GM21786 (cell line): ENCODE data around the gene PSD4.

Experiments
- ATAC-seq: cut with Tn5 transposase; IDR thresholded peaks from one replicate; pipeline ENCODE4 v1.9.1; 2021; ENCODE audit not compliant: unreplicated experiment

PSD4 gene

DNA sequence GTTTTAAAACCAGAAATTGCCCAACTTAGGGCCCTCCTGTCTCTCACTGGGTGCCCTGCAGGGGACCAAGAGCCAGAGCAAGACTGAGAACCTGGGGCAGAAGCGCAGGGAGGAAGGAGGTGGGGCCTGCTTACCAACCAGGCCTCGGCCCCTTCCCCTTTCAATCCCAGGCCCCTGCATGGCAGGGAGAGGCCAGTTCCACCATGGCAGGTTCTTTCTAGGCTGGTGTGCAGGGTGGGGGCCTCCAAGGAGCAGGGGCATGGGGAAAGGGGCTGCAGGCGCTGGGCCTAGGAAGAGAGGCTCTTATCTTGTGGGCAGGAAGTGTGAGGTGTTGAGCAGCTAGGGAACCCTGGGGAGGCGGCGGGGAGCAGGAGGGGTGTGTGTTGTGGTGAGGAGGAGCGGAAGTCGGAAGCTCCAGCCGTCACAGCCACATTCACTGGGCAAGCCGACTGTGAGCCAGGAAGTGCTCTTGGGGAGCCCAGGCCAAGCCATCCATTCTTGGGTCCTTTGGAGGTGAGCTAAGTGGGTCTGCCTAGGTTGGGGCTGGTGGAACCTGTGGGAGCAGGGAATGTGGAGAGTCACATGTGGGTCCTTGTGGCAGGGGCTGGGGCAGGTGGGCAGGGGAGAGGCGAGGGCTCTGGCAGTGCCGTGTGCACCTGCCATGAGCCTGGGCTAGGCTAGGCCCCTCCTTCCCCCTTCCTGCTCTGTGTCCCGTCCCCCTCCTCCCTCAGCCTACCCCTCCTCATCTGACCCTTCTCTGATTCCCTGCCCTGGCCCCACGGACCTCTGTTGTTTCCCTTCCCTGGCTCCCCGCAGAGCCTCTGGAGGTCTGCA is at the start of gene PSD4:
Gene PSD4 (plus strand): TSS at position 430 of the 834 bp plus-strand sequence. CDS start 8,486 bp downstream, outside the sequence.
- peak; percentile 84 for ATAC-seq

DNA sequence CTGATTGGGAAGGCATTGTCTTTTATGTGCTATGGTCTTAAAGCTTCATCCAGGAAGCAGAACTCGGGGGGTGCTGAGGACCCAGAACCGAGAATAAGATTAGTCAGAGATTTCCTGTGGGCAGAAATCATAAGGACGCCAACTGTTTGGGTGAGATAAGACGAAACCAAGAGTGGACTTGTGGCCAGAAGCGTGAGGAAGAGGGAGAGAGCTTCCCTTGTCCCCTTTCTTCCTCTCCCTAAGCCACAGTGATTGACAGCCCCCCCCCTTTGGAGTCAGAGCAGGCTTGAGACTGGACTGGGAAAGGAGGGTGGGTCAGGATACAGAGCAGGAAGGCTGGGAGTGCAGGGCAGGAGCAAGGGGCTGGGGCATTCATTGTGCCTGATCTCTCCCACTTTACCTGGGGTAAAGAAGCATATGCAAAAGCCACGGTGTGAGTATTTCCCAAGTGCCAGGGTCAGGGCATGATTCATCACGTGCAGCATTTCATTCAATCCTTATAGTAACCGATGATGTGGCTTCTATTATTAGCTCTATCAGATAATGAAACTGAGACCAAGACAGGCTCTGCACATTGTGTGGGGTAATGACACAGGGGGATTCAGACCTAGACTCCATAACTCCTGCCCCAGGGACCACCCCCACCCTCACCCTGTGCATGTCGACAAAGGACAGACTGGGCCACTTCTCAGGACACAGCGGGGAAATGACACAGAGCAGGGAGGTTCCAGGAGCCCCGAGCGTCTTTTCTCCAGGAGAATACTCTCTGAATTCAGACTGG is 49.4 kb upstream of the PSD4 start:
- ATAC-seq: peak; percentile 51

DNA sequence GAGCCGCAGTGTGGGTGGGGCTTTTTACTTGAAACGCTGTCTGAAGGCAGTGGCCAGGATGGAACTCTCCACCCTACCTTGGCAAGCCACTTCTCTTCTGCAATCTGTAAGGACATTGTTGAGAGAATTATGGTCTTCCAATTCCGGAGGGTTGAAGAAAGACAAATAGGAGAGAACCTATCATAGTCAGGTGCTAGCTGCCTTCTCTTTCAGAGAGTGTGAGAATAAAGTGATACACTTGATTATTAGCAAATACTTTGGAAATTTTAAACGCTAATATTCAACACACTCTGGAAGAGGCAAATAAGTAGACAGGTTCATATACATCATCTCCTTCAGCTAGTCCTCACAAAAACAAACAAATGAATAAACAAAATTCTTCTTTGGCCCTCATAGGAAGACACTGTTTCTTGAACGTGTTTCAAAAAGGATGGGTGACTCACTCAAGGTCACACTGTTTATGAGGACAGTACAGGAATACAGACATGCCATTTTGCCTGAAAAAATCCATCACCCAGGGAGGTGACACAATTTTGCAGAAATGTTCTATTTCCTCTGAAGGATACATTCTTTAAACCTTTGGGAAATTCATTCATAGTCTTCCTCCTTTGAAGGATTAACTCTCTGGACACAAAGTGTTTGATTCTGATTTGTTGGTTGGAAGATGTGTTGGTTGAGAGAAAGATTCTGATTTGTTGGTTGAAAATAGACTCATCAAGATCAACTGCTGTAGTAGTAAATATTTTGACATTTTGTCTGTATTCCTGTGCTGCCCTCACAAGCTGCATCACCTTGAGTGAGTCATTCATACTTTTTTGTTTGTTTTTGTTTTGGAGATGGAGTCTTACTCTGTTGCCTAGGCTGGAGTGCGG is 48.6 kb upstream of the PSD4 start:
- no peak for ATAC-seq

DNA sequence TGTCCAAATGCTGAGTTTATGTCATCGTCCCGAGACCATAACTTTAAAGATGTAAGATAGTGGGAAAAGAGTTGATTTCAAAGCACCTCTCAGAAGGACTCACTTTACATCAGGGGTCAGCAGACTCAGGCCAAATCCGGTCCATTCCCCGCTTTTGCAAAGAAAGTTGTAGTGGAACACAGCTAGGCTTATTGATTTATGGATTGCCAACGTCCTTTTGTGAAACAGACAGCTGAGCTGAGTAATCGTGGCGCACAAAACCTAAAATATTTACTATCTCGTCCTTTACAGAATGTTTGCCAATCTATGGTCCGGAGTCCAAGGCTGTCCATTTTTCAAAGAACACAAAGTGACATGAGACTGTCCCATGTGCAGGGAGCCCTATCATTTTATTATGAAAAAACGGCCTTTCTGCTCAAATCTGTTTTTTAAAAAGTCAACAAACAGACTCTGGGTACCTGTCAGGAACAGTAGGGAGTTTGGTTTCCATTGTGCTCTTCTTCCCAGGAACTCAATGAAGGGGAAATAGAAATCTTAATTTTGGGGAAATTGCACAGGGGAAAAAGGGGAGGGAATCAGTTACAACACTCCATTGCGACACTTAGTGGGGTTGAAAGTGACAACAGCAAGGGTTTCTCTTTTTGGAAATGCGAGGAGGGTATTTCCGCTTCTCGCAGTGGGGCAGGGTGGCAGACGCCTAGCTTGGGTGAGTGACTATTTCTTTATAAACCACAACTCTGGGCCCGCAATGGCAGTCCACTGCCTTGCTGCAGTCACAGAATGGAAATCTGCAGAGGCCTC is 46.7 kb upstream of the PSD4 start, which contains the start of gene IL1RN:
Gene IL1RN (plus strand): TSS at position 754 of the 801 bp plus-strand sequence. CDS start 27 bp downstream, at position 781.
- no peak for ATAC-seq

DNA sequence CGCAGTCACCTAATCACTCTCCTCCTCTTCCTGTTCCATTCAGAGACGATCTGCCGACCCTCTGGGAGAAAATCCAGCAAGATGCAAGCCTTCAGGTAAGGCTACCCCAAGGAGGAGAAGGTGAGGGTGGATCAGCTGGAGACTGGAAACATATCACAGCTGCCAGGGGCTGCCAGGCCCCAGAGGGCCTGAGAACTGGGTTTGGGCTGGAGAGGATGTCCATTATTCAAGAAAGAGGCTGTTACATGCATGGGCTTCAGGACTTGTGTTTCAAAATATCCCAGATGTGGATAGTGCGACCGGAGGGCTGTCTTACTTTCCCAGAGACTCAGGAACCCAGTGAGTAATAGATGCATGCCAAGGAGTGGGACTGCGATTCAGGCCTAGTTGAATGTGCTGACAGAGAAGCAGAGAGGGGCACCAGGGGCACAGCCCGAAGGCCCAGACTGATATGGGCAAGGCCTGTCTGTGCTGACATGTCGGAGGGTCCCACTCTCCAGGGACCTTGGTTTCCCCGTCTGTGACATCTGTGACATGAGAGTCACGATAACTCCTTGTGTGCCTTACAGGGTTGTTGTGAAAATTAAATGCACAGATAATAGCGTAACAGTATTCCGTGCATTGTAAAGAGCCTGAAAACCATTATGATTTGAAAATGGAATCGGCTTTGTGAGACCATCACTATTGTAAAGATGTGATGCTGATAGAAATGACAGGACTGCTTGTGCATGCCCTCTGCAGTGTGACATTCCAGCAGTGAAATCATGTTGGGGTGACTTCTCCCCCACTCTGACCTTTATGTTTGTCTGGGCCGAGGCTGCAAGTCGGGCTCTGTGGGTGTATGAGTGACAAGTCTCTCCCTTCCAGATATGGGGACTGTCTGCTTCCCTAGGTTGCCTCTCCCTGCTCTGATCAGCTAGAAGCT is 45.9 kb upstream of the PSD4 start:
- ATAC-seq: no peak

DNA sequence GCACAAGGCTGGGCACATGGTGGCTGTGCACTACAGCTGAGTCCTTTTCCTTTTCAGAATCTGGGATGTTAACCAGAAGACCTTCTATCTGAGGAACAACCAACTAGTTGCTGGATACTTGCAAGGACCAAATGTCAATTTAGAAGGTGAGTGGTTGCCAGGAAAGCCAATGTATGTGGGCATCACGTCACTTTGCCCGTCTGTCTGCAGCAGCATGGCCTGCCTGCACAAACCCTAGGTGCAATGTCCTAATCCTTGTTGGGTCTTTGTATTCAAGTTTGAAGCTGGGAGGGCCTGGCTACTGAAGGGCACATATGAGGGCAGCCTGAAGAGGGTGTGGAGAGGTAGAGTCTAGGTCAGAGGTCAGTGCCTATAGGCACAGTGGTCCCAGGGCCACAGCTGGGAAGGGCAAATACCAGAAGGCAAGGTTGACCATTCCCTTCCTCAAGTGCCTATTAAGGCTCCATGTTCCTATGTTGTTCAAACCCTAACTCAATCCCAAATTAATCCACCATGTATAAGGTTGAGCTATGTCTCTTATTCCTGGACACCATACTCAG is 44.2 kb upstream of the PSD4 start:
- no peak for ATAC-seq

DNA sequence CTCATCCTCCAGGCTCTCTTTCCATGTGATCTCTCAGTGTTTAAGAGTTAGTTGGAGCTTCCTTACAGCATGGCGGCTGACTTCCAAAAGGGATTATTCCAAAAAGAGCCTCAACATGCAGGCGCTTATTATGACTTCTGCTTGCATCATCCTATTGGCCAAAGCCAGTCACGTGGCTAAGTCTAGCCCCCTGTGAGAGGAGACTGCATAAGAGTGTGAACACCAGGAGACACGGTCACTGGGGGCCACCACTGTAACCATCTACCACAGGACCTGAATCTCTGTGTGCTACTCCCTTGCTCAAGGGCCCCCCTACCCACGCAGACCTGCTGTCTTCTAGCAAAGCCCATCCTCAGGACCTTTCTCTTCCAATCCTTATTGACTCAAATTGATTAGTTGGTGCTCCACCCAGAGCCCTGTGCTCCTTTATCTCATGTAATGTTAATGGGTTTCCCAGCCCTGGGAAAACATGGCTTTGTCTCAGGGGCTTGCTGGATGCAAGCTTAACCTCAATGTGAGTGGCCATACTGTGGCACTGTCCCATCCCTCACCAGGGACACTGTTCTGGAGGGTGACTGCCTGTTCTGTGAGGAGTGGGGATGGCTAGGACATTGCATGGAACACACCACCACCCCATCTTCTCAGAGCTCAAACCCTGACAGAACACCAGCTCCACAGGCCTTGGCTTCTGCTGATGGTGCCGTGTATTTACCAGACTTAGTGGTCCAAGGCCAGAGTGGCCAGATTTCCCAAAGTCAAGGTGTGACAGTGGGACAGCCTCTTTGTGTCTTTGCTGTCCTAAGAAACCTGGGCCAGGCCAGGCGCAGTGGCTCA is 42.2 kb upstream of the PSD4 start:
- ATAC-seq: no peak

DNA sequence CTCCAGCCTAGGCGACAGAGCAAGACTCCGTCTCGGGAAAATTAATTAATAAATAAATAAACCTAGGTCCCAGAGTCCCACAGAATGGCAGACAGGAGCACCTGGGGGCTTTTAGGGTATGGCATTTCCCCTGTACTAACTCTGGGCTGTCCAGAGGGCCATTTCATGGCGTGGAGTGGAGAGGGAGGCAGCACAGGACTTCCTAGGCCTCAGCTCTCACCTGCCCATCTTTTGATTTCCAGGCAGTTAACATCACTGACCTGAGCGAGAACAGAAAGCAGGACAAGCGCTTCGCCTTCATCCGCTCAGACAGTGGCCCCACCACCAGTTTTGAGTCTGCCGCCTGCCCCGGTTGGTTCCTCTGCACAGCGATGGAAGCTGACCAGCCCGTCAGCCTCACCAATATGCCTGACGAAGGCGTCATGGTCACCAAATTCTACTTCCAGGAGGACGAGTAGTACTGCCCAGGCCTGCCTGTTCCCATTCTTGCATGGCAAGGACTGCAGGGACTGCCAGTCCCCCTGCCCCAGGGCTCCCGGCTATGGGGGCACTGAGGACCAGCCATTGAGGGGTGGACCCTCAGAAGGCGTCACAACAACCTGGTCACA is 41.3 kb upstream of the PSD4 start:
- no peak for ATAC-seq

DNA sequence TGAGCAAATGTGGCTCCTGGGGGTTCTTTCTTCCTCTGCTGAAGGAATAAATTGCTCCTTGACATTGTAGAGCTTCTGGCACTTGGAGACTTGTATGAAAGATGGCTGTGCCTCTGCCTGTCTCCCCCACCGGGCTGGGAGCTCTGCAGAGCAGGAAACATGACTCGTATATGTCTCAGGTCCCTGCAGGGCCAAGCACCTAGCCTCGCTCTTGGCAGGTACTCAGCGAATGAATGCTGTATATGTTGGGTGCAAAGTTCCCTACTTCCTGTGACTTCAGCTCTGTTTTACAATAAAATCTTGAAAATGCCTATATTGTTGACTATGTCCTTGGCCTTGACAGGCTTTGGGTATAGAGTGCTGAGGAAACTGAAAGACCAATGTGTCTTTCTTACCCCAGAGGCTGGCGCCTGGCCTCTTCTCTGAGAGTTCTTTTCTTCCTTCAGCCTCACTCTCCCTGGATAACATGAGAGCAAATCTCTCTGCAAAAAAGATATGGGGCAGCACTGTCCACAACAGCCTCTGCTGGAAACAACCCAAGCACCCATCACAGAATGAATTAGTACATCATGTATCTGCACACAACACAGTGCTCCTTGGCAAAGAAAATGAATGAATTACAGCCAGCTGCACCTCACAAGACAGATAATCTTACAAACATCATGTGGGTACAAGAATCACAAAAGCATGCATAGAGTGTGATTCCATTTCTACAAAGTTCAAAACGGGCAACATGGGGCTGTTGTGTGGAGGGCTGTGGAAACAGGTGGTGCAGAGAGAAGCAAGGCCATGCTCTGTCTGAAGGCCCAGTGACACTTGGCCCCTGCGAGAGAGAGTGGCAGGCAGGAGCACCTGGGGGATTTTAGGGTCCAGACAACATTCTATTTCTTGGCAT is 39.8 kb upstream of the PSD4 start:
- ATAC-seq: no peak

DNA sequence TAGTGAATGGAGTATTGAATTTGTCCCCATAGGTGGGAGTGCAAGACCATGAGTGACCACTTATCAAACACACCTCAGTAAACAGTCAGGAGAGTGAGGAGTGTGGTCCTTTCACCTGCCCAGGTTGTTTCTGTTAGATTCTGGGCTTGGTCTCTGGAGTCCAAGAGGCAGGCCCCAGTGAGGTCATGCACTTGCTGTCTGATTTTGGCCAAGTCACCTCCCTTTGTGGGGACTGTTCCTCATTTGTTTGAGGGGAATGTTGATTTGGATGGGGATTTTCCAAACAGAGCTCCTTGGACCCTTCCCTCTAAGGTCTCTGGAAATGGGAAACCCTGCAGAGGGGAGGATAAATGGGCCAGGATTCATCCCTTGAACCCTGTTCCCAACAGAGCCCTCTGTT is 39.1 kb upstream of the PSD4 start:
- ATAC-seq: no peak

DNA sequence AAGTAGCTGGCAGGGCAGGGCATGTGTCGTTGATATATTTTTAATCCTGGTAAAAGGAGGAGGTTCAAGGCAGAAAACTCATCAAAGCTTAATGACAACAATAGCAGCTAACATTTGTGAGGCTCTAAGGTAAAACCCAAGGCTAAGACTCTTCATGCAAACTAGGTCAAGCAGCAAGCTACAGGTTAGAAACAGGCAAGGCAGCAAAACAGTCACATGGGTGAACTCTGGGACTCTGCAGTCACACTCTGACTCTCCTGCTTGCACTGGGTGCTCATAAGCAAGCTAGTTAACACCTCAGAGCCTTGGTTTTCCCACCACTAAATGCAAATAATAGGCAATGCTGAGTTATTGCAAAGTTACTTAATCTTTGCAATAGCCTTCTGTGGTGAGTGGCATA is 38.5 kb upstream of the PSD4 start:
- no peak for ATAC-seq

DNA sequence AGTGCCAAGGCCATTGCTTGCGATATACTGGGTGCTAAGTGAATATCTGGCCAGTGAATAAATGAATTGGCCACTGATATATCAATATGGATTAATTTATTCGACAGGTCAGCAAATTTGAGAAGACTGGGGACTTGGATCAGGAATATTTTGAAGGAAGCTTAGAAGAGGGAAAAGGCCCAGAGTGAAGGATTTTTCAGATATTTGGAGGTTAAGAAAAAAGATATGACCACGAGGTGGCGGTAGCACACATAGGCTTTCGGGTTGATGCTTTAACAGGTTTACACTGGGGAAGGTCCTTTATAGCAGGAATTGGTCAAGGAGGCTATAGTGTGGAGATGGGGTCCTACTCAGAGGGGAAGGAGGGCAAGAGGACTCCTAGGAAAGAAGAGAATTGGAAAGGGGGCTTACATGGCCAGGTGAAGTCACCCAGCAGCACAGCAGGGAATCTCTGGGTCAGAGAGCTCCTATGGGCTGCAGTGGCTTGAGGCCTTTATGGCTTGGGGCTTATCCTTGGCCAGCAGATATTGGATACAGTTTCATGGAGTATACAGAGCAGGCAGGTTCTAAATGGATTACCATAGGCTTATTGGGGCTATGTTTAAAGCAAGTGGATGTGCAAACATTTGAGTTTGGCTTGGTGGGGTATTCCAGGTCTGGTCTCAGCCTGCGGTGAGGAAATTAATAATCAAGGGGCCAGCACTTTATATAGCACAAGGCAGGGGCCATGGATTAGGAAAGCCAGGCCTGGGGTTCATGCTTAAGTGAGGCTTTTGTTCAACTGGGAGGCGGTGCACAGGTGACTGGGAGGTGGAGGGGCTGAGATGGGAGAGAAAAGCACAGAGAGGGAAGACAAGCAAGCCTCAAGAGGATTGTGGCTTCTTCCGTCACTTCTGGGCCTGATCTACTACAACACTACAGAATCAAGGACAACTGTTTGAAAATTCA is 36.7 kb upstream of the PSD4 start:
- no peak for ATAC-seq

DNA sequence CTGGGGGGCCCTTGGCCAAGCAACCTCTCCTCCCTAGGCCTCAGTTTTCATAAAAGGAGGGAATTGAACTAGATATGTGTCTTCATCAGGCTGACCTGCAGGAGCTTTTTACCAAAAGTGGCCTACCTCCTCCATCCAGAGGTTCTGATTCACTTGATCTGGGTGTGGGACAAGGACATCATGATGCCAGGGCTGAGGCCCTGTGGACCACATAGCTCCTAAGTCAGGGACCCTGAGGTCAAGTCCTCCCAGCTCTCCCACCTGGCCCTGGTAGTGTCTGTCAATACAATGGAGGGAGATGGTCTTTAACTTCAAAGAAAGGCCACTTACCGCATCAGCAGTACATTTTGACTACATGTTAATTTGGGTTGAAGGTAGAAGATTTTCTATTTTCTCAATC is 35.9 kb upstream of the PSD4 start:
- ATAC-seq: no peak

DNA sequence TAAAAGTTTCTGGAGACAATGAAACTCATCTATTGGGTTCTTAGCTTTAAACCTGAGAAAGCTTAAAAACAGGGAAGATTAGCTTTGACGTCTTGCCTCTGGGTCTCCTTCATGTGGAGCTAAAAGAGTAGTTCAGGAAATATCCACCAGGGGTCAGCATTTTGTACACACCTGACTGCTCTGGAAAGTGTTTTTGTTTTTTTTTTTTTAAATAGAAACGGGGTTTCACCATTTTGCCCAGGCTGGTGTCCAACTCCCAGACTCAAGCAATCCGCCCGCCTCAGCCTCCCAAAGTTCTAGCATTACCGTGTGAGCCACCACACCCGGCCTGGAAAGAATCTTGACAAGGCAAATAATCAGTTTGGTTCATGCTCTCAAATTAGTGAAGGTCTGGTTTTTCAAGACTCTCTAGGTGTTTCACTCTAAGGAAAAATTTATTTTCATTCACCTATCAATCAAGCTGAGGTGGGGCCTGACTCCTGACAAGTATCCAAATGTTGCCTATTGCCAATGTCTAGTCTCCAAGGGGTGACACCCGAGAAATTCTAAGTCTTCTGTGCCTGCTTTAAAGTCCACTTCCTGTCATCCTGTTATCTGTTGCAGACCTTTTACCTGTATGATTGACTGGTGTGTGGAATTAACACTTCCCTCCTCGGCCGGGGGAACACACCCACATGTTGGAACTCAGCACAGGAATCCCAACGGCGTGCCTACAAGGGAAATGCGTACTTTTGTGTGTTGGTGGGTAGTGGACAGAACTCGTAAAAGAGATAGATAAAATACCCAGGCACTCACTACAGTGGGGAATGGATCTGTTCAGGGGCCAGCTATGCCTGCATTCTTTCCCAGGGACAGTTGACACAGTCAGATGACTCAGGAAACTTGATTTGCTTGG is 35.1 kb upstream of the PSD4 start:
- ATAC-seq: peak; percentile 60

DNA sequence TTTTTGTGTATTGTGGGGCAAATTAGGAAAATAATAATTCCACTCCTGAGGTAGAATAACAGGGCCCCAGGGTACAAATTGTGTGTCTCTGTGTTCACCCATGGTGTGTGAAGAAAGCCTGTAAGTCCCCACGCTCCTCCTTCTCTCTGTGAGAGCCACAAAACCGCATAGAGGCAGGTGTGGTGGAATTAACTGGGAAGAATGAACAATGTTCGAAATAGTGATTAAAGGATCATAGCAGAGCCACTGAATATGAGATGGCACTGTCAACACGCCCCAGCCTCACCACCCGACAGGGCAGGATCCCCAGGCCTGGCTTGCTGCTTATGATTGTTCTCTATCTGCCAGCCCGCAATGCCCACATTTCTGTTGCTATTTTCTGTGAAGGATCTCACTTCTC is 32.3 kb upstream of the PSD4 start:
- ATAC-seq: no peak
